Peyer's patch (tissue), 4 donors: ENCODE results near the gene SWAP70.

ENCODE experiments used
- CTCF ChIP-seq, 6 experiments: fragments of 450-650 bp in 4 of 6; fragments of 200-600 bp in 2 of 6; sonication (generic) in 1 of 6; IDR thresholded peaks; one replicate each; pipeline ENCODE4 v1.5.1; 2017 to 2019; ENCODE audit warnings: antibody characterized with exemption in 6 of 6, mild to moderate bottlenecking in 3 of 6, moderate library complexity in 1 of 6
- POLR2A ChIP-seq, 2 donors: fragments of 450-650 bp; IDR thresholded peaks; one replicate each; pipeline ENCODE4 v1.5.1; 2017; ENCODE audit warnings: antibody characterized with exemption in 2 of 2, mild to moderate bottlenecking in 2 of 2, moderate library complexity in 2 of 2

GRCh38 chr11:9774591-9775397 lies 110.9 kb downstream of the SWAP70 start:
- TF ChIP-seq CTCF (IDR thresholded peaks at IDR 0.05) (no peak), POLR2A (IDR thresholded peaks at IDR 0.05) (no peak)
